Heart left ventricle (tissue), 13 donors: ENCODE data around the gene COL1A1.

Experiments
- CTCF ChIP-seq, 12 donors: fragments of 200-600 bp; sonication (generic) in 4 of 12; IDR thresholded peaks; one replicate each; pipeline versions ENCODE4 v1.5.0 to v1.8.0; 2018 to 2022; ENCODE audit warnings: antibody characterized with exemption in 12 of 12, mild to moderate bottlenecking in 5 of 12
- POLR2A ChIP-seq, 2 donors: fragments of 450-650 bp; IDR thresholded peaks; one replicate each; pipeline ENCODE4 v1.6.1; 2017; ENCODE audit warnings: antibody characterized with exemption in 2 of 2, mild to moderate bottlenecking in 2 of 2, moderate library complexity in 2 of 2
- donor health status: ischemic (EF 13 %, LVEDD 7.1; RV severe dilation, severe dysfunction).
- donor health status: DM: no; HTN: yes; CAD: no.
- donor health status: DM: no; HTN: no; CAD: no.
- donor health status: ischemic (EF 25% LVEDD 6.9; RV normal size, moderate dysfunction).
- donor health status: ischemic (EF 25% LVEDD 5.7; RV mildly dilated, moderate dysfunction).
- donor health status: ischemic (EF 35%, LVEDD 5.7; RV mildly dilated, moderate dysfunction).
- donor health status: nonischemic (EF 11% LVEDD 7.7; RV severe dilation, severe dysfunction).
- donor health status: DM: yes; HTN: yes; CAD: no.
- donor health status: PGD.
- donor health status: ischemic (EF 29% LVEDD 5.4; RV normal size, mild dysfunction).
- donor health status: nonischemic (EF 23%, LVEDD 6.1; RV moderate dilation, normal function).

DNA sequence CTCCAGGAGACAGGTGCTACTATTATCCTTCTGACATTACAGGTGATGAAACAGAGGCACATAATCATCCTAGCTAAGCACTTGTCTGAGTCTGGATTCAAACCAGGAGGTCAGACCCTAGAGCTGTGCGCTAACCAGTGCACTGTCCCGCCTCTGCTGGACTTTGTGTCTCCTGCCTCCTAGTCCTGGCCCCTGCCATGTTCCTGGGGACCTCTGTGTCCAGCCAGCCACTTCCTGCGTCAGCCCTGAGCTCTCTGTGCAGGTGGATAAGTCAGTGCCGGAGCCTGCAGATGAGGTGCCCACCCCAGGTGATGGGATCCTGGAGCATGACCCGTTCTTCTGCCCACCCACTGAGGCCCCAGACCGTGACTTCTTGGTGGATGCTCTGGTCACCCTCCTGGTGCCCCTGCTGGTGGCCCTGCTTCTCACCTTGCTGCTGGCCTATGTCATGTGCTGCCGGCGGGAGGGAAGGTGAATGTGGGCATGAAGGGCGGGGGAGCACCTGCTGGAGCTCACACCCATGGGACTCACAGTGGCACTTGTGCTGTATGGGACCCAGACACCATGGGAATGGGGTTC is 31.5 kb downstream of the COL1A1 start:
- TF ChIP-seq CTCF (IDR thresholded peaks at IDR 0.05) = no peak
- no peak for TF ChIP-seq POLR2A (IDR thresholded peaks at IDR 0.05)
